Measurements from ENCODE around the gene ZNF688. TPM values are rescaled to one million over a fixed set of nuclear protein-coding genes. Genes with fewer than 3 reads are reported as not detected.

The ZNF688 gene
- polyA plus RNA-seq, 2 of the 4 experiments (the other 2 are of a cell fraction), result 4.6 to 6.7 TPM

DNA sequence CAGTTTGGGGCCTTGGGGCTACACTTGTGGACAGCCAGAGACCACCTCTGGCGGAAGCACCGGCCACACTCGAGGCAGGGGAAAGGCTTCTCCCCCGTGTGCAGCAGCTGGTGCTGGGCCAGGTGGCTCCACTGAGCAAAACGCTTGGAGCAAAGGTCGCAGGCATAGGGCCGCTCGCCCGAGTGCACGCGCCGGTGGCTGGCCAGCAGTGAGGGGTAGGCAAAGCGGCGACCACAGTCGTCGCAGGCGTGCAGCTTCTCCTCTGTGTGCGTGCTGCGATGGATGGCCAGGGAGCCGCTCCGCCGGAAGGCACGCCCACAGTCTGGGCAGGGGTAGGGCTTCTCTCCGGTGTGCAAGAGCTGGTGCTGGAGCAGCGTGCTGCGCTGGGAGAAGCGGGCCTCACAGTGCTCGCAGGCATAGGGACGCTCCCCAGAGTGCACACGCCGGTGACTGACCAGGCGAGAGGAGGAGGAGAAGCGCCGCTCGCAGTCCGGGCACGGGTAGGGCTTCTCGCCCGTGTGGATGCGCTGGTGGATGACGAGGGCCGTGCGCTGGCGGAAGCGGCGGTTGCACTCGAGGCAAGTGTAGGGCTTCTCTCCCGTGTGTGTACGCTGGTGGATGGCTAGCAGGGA is 32.9 kb upstream of the ZNF688 start:
- Histone ChIP-seq H3K4me2 (no peak overlapping the region), H3K9me3 (0 out of 3 replicates have a peak, but pooled peaks cover 7% of the 10 kb centered on the region), H3K27ac (no peak overlapping the region), H3K4me3 (no peak overlapping the region), H3K4me1 (peaks cover 6% of the 10 kb centered on the region; the same call in 1 of the 3 replicates)
- CTCF ChIA-PET, result interaction anchor here (1.2 to 4.6 kb wide), 6 partner anchors 7 to 175 kb away, joined by 3 to 25 read pairs (median 4); partner anchors contain the start of gene DCTPP1
- ATAC-seq, result no peak
- DNase-seq (ENCODE audit: low read depth in 1 of 2, low spot score in 1 of 2), result no peak
- TF ChIP-seq HEYL (CRISPR knock-in tag; IDR thresholded peaks at IDR 0.05), result no peak
- WGBS (ENCODE audit: missing lambda C conversion rate), result 94% methylated on average over 42 of the region's 49 CpGs
- no peak for FAIRE-seq
- POLR2A ChIA-PET, result no interaction called here

DNA sequence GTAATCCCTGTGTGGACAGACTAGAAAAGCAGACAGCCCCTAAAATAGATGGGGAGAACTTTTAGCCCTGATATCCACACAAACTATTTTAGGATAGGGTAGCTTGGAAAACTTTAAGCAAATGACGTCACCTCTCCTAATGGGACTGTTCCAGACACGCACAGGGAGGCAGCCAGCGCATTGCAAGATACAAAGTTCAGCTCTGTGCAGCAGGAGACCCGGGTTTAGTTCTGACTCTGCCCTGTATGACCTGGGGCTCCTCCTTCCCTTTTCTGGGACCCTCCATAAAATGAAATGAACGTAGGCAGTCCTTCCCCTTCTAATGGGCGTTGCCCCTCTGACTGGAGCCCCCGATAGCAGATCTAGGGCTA is 32.4 kb upstream of the ZNF688 start:
- TF ChIP-seq FOXS1 (CRISPR knock-in tag; IDR thresholded peaks at IDR 0.05) (no peak), NR3C1 (IDR thresholded peaks at IDR 0.05) (no peak), HDAC2 (IDR thresholded peaks at IDR 0.05) (no peak), EHF (CRISPR knock-in tag; IDR thresholded peaks at IDR 0.05) (no peak), NPAS2 (CRISPR knock-in tag; IDR thresholded peaks at IDR 0.05; ENCODE audit: borderline replicate concordance) (no peak), HEYL (CRISPR knock-in tag; IDR thresholded peaks at IDR 0.05) (no peak), EP300 (IDR thresholded peaks at IDR 0.05) (no peak), NFE2L2 (conservative IDR thresholded peaks at IDR 0.05; ENCODE audit: low read length) (no peak), KDM1A (IDR thresholded peaks at IDR 0.05; ENCODE audit: low read depth) (no peak), HOXA7 (CRISPR knock-in tag; IDR thresholded peaks at IDR 0.05) (no peak), SREBF2 (IDR thresholded peaks at IDR 0.05) (no peak), MAFK (IDR thresholded peaks at IDR 0.05; ENCODE audit: partially characterized antibody) (no peak), CBX2 (IDR thresholded peaks at IDR 0.05; ENCODE audit: borderline replicate concordance, low read depth) (no peak), MAZ (IDR thresholded peaks at IDR 0.05; ENCODE audit: borderline replicate concordance, low read depth, low read length) (no peak), ZC3H11A (IDR thresholded peaks at IDR 0.05) (no peak)
- TF ChIP-seq, protein P1, sequence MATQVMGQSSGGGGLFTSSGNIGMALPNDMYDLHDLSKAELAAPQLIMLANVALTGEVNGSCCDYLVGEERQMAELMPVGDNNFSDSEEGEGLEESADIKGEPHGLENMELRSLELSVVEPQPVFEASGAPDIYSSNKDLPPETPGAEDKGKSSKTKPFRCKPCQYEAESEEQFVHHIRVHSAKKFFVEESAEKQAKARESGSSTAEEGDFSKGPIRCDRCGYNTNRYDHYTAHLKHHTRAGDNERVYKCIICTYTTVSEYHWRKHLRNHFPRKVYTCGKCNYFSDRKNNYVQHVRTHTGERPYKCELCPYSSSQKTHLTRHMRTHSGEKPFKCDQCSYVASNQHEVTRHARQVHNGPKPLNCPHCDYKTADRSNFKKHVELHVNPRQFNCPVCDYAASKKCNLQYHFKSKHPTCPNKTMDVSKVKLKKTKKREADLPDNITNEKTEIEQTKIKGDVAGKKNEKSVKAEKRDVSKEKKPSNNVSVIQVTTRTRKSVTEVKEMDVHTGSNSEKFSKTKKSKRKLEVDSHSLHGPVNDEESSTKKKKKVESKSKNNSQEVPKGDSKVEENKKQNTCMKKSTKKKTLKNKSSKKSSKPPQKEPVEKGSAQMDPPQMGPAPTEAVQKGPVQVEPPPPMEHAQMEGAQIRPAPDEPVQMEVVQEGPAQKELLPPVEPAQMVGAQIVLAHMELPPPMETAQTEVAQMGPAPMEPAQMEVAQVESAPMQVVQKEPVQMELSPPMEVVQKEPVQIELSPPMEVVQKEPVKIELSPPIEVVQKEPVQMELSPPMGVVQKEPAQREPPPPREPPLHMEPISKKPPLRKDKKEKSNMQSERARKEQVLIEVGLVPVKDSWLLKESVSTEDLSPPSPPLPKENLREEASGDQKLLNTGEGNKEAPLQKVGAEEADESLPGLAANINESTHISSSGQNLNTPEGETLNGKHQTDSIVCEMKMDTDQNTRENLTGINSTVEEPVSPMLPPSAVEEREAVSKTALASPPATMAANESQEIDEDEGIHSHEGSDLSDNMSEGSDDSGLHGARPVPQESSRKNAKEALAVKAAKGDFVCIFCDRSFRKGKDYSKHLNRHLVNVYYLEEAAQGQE (IDR thresholded peaks at IDR 0.05), result no peak
- WGBS (ENCODE audit: missing lambda C conversion rate), result 79% methylated on average over 4 of the region's 7 CpGs
- no peak overlapping the region for H3K4me3 ChIP-seq
- no peak for ATAC-seq
- no peak for DNase-seq (ENCODE audit: low read depth in 1 of 2, low spot score in 1 of 2)
- 0 out of 3 replicates have a peak, but pooled peaks cover 7% of the 10 kb centered on the region for H3K9me3 ChIP-seq
- no peak for FAIRE-seq
- H3K27ac ChIP-seq, result no peak overlapping the region
- H3K4me1 ChIP-seq, result peaks cover 3% of the 10 kb centered on the region; the same call in 1 of the 3 replicates
- ChIA-PET POLR2A (no interaction called here), CTCF (interaction anchor here (1.2 to 4.6 kb wide), 6 partner anchors 8 to 174 kb away, joined by 3 to 25 read pairs (median 4); partner anchors contain the start of gene DCTPP1)
- no peak overlapping the region for H3K4me2 ChIP-seq

DNA sequence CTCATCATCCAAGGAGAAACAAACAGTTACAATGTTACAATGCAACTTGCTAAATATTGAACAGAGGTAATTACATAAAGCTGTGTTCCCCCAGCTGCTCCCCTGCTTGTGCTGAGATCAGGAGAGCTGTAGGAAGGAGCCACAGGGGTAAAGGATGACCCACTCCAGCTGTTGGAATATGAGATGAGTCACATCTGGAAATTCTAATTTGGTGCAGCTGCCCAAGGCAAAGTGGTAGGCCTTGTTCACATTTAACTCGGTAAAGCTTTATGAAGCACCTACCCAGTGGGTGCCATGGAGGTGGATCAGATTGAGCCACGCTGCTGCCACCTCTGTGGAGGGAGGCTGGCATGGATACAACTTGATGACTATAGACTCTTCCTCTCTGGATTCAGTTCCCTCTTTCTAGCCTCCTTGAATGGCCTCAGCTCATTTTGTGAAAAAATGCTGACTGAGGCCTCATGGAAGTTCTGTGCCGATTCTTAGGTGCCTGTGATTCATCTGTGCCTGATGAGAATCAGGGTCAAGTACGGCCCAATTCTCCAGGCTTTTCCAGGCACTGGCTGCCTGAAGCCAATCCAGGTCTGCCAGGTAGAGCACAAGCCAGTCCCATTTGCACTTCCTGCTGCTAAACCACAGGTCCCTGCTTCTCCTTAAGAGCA is 31.2 kb upstream of the ZNF688 start:
- POLR2A ChIA-PET, result interaction anchor here (0.6 to 1.4 kb wide), 4 partner anchors 8 to 44 kb away, joined by 3 to 5 read pairs (median 4); partner anchors contain the start of genes ZNF689 and ZNF764
- 0 out of 3 replicates have a peak, but pooled peaks cover 7% of the 10 kb centered on the region for H3K9me3 ChIP-seq
- ATAC-seq, result no peak; a peak in 1 of 6 replicates
- TF ChIP-seq CBX8 (IDR thresholded peaks at IDR 0.05), result no peak
- peak; percentile 39 for TF ChIP-seq MAFK (IDR thresholded peaks at IDR 0.05; ENCODE audit: partially characterized antibody)
- no peak for DNase-seq (ENCODE audit: low read depth in 1 of 2, low spot score in 1 of 2)
- no peaks in the 10 kb centered on the region for H3K4me1 ChIP-seq
- no peak overlapping the region for H3K27ac ChIP-seq
- 69% methylated on average over 4 of the region's 4 CpGs for WGBS (ENCODE audit: missing lambda C conversion rate)
- no peak for FAIRE-seq
- CTCF ChIA-PET, result interaction anchor here (0.6 to 4.6 kb wide), 7 partner anchors 9 to 193 kb away, joined by 3 to 25 read pairs (median 4); partner anchors contain the start of gene DCTPP1
- H3K4me3 ChIP-seq, result no peak overlapping the region
- H3K4me2 ChIP-seq, result no peak overlapping the region
